GM21381 (cell line): Measurements from ENCODE around the gene SERINC2.
"Not testable (repeated sequence)": the region's sequence is repeated elsewhere in the genome, so short reads cannot be mapped to it uniquely, and the experiment has no call there.

Experiments used
- ATAC-seq: cut with Tn5 transposase; IDR thresholded peaks from one replicate; pipeline ENCODE4 v1.9.1; 2021; ENCODE audit warnings: mild to moderate bottlenecking, moderate library complexity; ENCODE audit not compliant: unreplicated experiment

Gene SERINC2

GRCh38 chr1:31453384-31454079 lies 40.5 kb downstream of the SERINC2 start:
- ATAC-seq = no peak

GRCh38 chr1:31458287-31458896 lies 45.4 kb downstream of the SERINC2 start:
- ATAC-seq = no peak

- no peak for ATAC-seq
Observed at GRCh38 chr1:31460027-31460426, 47.0 kb downstream of the SERINC2 start.

- ATAC-seq = no peak
Observed at GRCh38 chr1:31467005-31467674, 54.1 kb downstream of the SERINC2 start.

- ATAC-seq = no peak
Observed at GRCh38 chr1:31470794-31471315, 57.8 kb downstream of the SERINC2 start.

- ATAC-seq = not testable (repeated sequence)
Observed at GRCh38 chr1:31471452-31472313, 58.7 kb downstream of the SERINC2 start.

- not testable (repeated sequence) for ATAC-seq
Observed at GRCh38 chr1:31472314-31472651, 59.3 kb downstream of the SERINC2 start.

GRCh38 chr1:31472673-31473072 lies 59.7 kb downstream of the SERINC2 start:
- not testable (repeated sequence) for ATAC-seq

GRCh38 chr1:31473508-31473907 lies 60.5 kb downstream of the SERINC2 start:
- not testable (repeated sequence) for ATAC-seq

GRCh38 chr1:31474567-31474966 lies 61.6 kb downstream of the SERINC2 start:
- not testable (repeated sequence) for ATAC-seq

- ATAC-seq = peak; percentile 60
Observed at GRCh38 chr1:31476891-31477846, 64.2 kb downstream of the SERINC2 start.

- no peak for ATAC-seq
Observed at GRCh38 chr1:31478167-31478566, 65.2 kb downstream of the SERINC2 start.

- no peak for ATAC-seq
Observed at GRCh38 chr1:31479811-31480210, 66.8 kb downstream of the SERINC2 start.

- not testable (repeated sequence) for ATAC-seq
Observed at GRCh38 chr1:31480426-31480825, 67.4 kb downstream of the SERINC2 start.

GRCh38 chr1:31482482-31483011 lies 69.5 kb downstream of the SERINC2 start:
- no peak for ATAC-seq

- ATAC-seq = no peak
Observed at GRCh38 chr1:31483012-31483946, 70.3 kb downstream of the SERINC2 start.
